MM.1S (cell line): Measurements from ENCODE around the gene RSRC1.

ENCODE experiments used
- DNase-seq: peaks from one replicate; pipeline ENCODE4 v3.0.0-alpha.2; 2015
- H2AFZ ChIP-seq: fragments of 300-600 bp; sonication (generic); 2 replicates; pipeline ENCODE4 v1.6.0; 2016; ENCODE audit warnings: antibody characterized with exemption, low read length
- H3F3A ChIP-seq: fragments of 300-600 bp; sonication (generic); 2 replicates; pipeline ENCODE4 v1.6.1; 2016; ENCODE audit warnings: mild to moderate bottlenecking, antibody characterized with exemption, low read length, moderate library complexity, mixed read lengths; ENCODE audit not compliant: insufficient read depth
- H3K27ac ChIP-seq: fragments of 300-600 bp; sonication (generic); 2 replicates; pipeline ENCODE4 v1.5.1; 2016; ENCODE audit warnings: mild to moderate bottlenecking, low read length
- H3K27me3 ChIP-seq: fragments of 300-600 bp; sonication (generic); replicated peaks from 2 replicates; pipeline ENCODE4 v1.6.0; 2016; ENCODE audit warnings: low read length; ENCODE audit not compliant: insufficient read depth
- H3K36me3 ChIP-seq: fragments of 300-600 bp; sonication (generic); replicated peaks from 2 replicates; pipeline ENCODE4 v1.6.1; 2016; ENCODE audit warnings: mild to moderate bottlenecking, low read length, mixed read lengths; ENCODE audit not compliant: insufficient read depth
- H3K4me1 ChIP-seq: fragments of 300-600 bp; sonication (generic); 2 replicates; pipeline ENCODE4 v1.6.1; 2016; ENCODE audit warnings: low read length, mixed read lengths
- H3K4me2 ChIP-seq: fragments of 300-600 bp; sonication (generic); 2 replicates; pipeline ENCODE4 v1.6.0; 2016; ENCODE audit warnings: low read depth, low read length
- H3K4me3 ChIP-seq: fragments of 300-600 bp; sonication (generic); 2 replicates; pipeline ENCODE4 v1.5.1; 2016; ENCODE audit warnings: low read length, mixed read lengths
- H3K79me2 ChIP-seq: fragments of 300-600 bp; sonication (generic); 2 replicates; pipeline ENCODE4 v1.6.1; 2016; ENCODE audit warnings: mixed run types, low read length, mixed read lengths
- H3K9ac ChIP-seq: fragments of 300-600 bp; sonication (generic); 2 replicates; pipeline ENCODE4 v1.6.1; 2016; ENCODE audit warnings: low read length, mixed read lengths
- H3K9me2 ChIP-seq: fragments of 300-600 bp; sonication (generic); replicated peaks from 2 replicates; pipeline ENCODE4 v1.6.1; 2016; ENCODE audit warnings: mild to moderate bottlenecking, low read length, mixed read lengths; ENCODE audit not compliant: insufficient read depth
- H3K9me3 ChIP-seq: fragments of 300-600 bp; sonication (generic); replicated peaks from 2 replicates; pipeline ENCODE4 v1.6.1; 2016; ENCODE audit warnings: mild to moderate bottlenecking, low read length, mixed read lengths; ENCODE audit not compliant: insufficient read depth
- H4K20me1 ChIP-seq: fragments of 300-600 bp; sonication (generic); 2 replicates; pipeline ENCODE4 v1.6.1; 2016; ENCODE audit warnings: mild to moderate bottlenecking, low read length, moderate library complexity, mixed read lengths; ENCODE audit not compliant: insufficient read depth
- CTCF ChIP-seq: fragments of 300-600 bp; sonication (generic); IDR thresholded peaks from 2 replicates; pipeline ENCODE4 v1.5.1; 2016; ENCODE audit warnings: antibody characterized with exemption, low read length, mixed read lengths
- EZH2 ChIP-seq: fragments of 300-600 bp; sonication (generic); optimal IDR thresholded peaks from 2 replicates; pipeline ENCODE3; 2017; ENCODE audit warnings: low read depth, mild to moderate bottlenecking, antibody characterized with exemption, low read length, mixed read lengths
- EZH2phosphoT487 ChIP-seq: fragments of 300-600 bp; sonication (generic); IDR thresholded peaks from 2 replicates; pipeline ENCODE4 v1.6.1; 2018; ENCODE audit warnings: antibody characterized with exemption, low read length

RSRC1 gene

DNA sequence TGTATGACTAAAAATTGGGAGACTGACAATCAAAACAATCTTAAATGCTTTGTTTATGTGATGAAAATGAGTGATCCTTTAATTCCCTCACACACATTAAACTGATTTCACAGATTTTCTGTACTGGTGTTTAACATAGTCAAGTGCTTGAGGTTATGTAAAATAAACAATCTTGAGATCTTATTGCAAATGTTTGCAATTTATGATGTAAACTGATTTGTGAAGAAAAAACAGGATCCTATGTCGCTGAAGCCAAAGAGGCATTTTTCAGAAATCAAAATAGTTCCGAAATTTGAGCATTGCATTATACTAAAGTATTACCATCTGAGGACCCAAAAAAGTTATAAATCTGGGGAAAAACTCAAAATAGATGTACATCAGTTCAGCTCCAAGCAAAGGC, 16.4 kb upstream of the RSRC1 start:
- Histone ChIP-seq H3K4me3 (no peak overlapping the region), H3K9me3 (no peaks in the 10 kb centered on the region), H3K36me3 (no peaks in the 10 kb centered on the region), H3K79me2 (no peaks in the 10 kb centered on the region), H3K27ac (no peak overlapping the region), H3K27me3 (no peaks in the 10 kb centered on the region), H3K9ac (no peak overlapping the region), H3K4me2 (no peak overlapping the region), H3F3A (peaks cover 9% of the 10 kb centered on the region), H3K9me2 (no peaks in the 10 kb centered on the region), H2AFZ (no peak overlapping the region), H4K20me1 (no peaks in the 10 kb centered on the region), H3K4me1 (0 out of 2 replicates have a peak, but pooled peaks cover 4% of the 10 kb centered on the region)
- DNase-seq: no peak
- TF ChIP-seq EZH2: no peak

GRCh38 chr3:158094235-158095110, 15.4 kb upstream of the RSRC1 start:
- H2AFZ ChIP-seq: no peak overlapping the region
- H3K79me2 ChIP-seq: no peaks in the 10 kb centered on the region
- no peak overlapping the region for H3K4me2 ChIP-seq
- H3K4me1 ChIP-seq: 0 out of 2 replicates have a peak, but pooled peaks cover 5% of the 10 kb centered on the region
- no peak overlapping the region for H3K9ac ChIP-seq
- no peaks in the 10 kb centered on the region for H3K9me2 ChIP-seq
- no peak for TF ChIP-seq EZH2phosphoT487
- no peak for TF ChIP-seq EZH2
- no peak for TF ChIP-seq CTCF
- H3K27me3 ChIP-seq: peaks cover 6% of the 10 kb centered on the region; the same call in 1 of the 2 replicates
- no peak for DNase-seq
- no peak overlapping the region for H3K4me3 ChIP-seq
- no peaks in the 10 kb centered on the region for H3K9me3 ChIP-seq
- no peak overlapping the region for H3K27ac ChIP-seq
- no peaks in the 10 kb centered on the region for H3K36me3 ChIP-seq
- no peaks in the 10 kb centered on the region for H4K20me1 ChIP-seq
- H3F3A ChIP-seq: peaks cover 9% of the 10 kb centered on the region

GRCh38 chr3:158095111-158095813, 14.6 kb upstream of the RSRC1 start:
- peaks cover 13% of the 10 kb centered on the region; the same call in 1 of the 2 replicates for H3K27me3 ChIP-seq
- H3K9me2 ChIP-seq: no peaks in the 10 kb centered on the region
- H3K36me3 ChIP-seq: no peaks in the 10 kb centered on the region
- no peak for DNase-seq
- no peak overlapping the region for H3K27ac ChIP-seq
- TF ChIP-seq EZH2phosphoT487 (no peak), EZH2 (no peak), CTCF (no peak)
- H2AFZ ChIP-seq: no peak overlapping the region
- H3K79me2 ChIP-seq: no peaks in the 10 kb centered on the region
- no peak overlapping the region for H3K9ac ChIP-seq
- peaks cover 9% of the 10 kb centered on the region for H3F3A ChIP-seq
- H3K4me1 ChIP-seq: 0 out of 2 replicates have a peak, but pooled peaks cover 5% of the 10 kb centered on the region
- H3K4me2 ChIP-seq: no peak overlapping the region
- H4K20me1 ChIP-seq: no peaks in the 10 kb centered on the region
- H3K4me3 ChIP-seq: no peak overlapping the region
- no peaks in the 10 kb centered on the region for H3K9me3 ChIP-seq
